GM15510 (cell line): Measurements from ENCODE around the gene INPP5A.

ENCODE experiments used
- POLR2A ChIP-seq: IDR thresholded peaks from 3 replicates; pipeline ENCODE4 v1.6.1; 2011; ENCODE audit warnings: borderline replicate concordance; ENCODE audit not compliant: insufficient read length; ENCODE audit errors: extremely low read depth

The INPP5A gene

DNA sequence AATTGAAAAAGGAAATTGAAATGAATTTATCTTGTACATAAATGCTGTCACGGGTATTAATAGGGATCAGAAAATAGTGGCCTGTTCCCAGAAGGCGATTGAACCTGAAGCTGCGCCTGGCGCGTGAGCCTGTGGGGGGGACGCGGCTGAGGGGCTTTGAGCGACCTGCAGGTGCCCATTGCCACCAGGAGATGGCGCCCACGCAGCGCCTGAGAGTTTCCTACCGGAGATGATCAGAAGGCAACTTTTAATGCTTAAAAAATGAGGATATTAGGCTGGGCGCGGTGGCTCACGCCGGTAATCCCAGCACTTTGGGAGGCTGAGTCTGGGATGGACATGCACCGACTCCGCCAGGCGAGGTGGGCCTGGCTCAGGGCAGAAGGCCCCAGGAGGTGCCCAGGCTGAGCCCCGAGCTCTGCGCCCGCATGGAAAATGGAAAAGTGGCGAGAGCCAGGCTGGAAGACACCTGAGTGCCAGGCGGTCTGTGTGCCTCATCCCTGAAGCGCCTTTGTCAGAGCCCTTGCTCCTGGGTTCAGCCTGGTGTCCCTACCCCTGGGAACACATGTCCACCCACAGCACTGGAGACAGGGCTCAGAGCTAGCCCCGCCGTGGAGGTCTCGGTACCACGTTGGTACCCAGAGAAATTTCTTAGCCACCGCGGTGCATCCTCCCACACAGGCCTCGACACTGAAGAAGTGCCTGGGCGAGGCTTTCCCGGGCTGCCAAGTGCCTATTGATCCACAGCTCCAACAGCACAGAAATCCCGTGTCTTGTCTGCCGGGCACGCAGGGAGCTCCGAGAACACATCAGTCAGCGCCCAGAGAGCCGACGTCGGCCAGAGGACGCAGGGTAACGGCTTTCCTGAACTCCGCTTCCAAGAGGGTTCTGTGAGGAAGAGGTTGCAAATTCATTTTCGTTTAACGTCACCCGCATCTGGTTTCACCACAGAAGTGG lies 117.4 kb downstream of the INPP5A start:
- no peak for TF ChIP-seq POLR2A

DNA sequence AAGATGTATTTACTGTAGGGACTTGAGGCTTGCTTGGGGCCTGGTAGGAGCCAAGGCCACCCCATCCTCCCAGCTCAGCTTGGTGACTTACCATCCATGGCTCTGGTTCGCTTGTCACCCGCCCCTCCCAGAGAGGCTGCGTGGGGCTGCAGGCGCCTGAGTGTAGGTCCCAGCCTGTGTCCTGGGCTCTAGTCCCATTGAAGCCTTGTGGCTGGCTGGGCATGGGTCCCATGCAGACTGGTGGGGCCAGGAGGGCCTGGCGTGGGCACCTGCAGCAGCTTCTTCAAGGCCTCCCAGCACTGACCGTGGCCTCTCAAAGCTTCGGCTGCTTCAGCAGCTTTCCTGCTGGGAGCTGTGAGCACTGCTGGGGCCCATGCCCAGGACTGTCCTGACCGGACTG lies 118.1 kb downstream of the INPP5A start:
- no peak for TF ChIP-seq POLR2A

DNA sequence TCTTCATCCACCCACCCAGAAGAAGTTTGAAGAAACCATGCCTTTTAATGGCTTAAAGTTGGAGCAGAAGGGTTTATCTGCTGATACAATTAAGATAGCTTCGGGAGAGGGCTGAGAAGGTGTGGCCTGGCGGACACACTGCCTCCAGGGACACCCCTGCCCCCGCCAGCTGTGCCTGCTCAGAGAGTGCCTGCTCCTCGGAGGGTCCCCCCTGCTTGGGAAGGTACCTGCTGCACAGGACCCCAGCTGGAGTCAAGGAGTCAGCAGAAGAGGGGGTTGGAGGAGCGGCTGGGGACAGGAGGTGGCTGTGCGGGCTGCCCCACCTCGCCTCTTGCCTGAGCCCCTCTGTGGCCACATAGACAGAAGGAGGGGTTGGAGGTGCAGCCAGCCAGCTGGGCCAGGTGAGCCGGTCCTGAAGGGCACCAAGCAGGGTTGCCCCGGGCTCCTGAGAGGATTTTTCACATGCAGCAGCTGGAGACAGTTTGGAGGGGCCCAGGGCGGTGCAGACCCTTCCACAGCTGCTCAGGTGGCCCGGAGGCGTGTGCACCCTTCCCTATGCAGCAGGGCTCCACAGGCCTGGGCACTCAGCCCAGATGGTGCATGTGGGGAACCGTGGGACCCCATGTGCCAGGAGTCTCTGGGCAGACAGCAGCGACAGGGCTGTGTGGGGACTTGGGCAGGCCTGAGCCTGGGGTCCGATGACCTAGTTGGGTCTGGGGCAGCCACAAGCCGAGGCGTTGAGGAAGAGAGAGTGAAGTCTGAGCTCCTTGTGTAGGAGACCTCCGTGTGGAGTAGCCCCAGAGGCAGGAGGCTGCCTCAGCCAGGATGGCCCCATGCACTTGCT lies 118.9 kb downstream of the INPP5A start:
- no peak for TF ChIP-seq POLR2A

GRCh38 chr10:132657127-132657706 lies 119.6 kb downstream of the INPP5A start:
- TF ChIP-seq POLR2A = no peak

- TF ChIP-seq POLR2A = no peak
Observed at GRCh38 chr10:132657748-132658147, 120.2 kb downstream of the INPP5A start.

GRCh38 chr10:132658546-132659205 lies 121.1 kb downstream of the INPP5A start:
- no peak for TF ChIP-seq POLR2A

DNA sequence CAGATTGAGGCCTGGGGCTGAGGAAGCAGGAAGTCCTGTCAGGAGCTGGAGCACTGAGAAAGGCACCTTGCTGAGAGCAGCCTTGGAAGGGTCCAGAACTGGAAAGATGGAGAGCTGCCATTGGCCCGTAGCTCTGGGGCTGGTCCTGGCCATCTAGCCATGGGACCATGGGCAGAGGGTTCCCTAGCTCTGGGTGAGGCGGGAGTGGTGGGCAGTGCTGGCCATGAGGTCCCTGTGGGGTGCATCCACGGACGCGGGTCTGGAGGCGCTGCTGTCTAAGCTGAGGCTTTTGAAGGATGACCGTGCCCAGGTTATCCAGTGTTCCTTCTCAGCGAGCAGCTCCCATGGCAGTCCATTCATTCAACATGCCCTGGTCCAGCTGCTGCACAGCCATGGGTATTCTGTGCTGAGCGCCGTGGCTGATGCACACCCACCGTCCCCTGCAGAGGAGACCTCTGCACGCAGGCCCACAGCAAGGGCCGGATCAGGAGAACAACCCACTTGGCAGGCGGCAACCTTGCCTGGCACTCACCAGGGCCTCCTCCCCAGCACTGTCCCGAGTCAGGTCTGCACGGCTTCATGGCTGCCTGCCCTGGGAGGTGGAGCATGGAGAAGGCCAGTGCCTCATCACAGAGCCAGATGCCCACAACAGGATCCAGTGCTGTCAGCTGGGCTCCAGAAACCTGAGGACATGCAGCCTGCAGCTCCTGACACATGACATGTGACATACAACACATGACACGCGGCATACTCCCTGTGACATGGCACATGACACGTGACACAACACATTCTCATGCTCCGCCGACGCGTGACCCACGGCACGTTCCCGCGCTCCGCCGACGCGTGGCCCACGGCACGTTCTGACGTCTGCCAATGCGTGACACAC lies 121.9 kb downstream of the INPP5A start:
- TF ChIP-seq POLR2A = no peak

- TF ChIP-seq POLR2A = no peak
Observed at GRCh38 chr10:132660385-132660784, 122.8 kb downstream of the INPP5A start.

GRCh38 chr10:132662186-132662920 lies 124.8 kb downstream of the INPP5A start:
- no peak for TF ChIP-seq POLR2A

- no peak for TF ChIP-seq POLR2A
Observed at GRCh38 chr10:132663666-132664365, 126.2 kb downstream of the INPP5A start.

DNA sequence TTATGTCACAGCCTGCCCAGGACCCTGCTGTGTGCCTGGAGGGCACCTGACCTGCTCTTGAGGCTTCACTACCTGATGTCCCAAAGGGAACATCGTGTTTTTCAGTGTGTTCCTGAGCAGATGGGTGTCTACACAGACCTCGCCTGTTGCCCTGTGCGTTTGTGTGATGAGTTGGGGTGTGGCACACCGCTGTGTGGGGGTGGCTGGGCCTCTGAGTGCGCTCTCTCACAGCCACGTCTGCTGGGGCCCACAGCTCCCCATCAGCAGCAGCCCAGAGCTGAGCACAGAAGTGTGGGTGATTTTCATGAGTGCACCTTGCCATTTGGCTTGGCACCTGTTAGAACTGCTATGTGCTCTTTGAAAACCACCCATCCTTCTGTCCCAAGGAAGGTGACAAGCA lies 126.8 kb downstream of the INPP5A start:
- no peak for TF ChIP-seq POLR2A

- no peak for TF ChIP-seq POLR2A
Observed at GRCh38 chr10:132664883-132665282, 127.3 kb downstream of the INPP5A start.
